22Rv1 (cell line): Measurements from ENCODE around the gene EFNB3.

ENCODE experiments used
- H3K27ac ChIP-seq: fragments of 450-650 bp; 2 replicates; pipeline ENCODE4 v1.5.1; 2017
- ZFX ChIP-seq: fragments of 450-650 bp; IDR thresholded peaks from 2 replicates; pipeline ENCODE4 v1.6.1; 2017; ENCODE audit warnings: antibody characterized with exemption, borderline replicate concordance
- TF ChIP-seq, protein P1 (sequence below): fragments of 450-650 bp; IDR thresholded peaks from 2 replicates; pipeline ENCODE4 v1.5.1; 2017; ENCODE audit warnings: mild to moderate bottlenecking

The EFNB3 gene

DNA sequence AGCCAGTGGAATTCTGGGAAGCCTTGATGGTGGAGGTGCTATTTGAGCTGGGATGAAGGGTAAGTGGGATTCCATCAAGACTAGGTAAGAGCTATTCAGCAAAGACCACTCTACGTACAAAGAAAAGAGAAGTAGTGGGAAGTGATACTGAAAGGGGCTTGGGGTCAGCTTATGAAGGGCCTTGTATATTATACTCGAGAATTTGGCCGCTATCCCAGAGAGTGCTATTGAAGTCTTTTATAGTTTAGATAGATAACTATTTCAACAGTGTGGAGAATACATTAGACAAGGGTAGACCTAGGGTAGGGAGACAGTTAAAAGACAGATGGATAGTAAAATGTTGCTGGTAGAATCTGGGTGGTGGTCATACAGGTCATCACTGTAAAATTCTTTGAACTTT is 22.9 kb downstream of the EFNB3 start:
- no peak for TF ChIP-seq ZFX
- TF ChIP-seq, protein P1, sequence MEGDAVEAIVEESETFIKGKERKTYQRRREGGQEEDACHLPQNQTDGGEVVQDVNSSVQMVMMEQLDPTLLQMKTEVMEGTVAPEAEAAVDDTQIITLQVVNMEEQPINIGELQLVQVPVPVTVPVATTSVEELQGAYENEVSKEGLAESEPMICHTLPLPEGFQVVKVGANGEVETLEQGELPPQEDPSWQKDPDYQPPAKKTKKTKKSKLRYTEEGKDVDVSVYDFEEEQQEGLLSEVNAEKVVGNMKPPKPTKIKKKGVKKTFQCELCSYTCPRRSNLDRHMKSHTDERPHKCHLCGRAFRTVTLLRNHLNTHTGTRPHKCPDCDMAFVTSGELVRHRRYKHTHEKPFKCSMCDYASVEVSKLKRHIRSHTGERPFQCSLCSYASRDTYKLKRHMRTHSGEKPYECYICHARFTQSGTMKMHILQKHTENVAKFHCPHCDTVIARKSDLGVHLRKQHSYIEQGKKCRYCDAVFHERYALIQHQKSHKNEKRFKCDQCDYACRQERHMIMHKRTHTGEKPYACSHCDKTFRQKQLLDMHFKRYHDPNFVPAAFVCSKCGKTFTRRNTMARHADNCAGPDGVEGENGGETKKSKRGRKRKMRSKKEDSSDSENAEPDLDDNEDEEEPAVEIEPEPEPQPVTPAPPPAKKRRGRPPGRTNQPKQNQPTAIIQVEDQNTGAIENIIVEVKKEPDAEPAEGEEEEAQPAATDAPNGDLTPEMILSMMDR, result no peak
- no peak overlapping the region for H3K27ac ChIP-seq

DNA sequence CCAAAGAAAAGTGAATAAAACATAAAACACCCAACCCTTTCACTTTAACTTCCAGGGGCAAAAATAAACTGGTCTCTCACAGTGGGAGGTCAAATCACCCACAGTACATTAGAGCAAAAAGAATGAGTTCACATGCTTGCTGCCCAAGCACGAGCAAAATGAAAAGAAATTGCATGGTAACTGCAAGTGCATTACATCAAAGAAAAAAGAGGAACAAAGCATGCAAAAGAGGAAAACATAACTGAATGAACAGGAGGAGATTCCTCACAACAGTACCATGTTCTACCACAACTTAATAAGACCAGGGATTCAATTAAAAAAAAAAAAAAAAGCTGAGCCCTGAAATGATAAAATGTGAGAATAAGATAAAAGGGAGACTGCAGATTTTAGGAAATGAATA is 24.8 kb downstream of the EFNB3 start:
- no peak for TF ChIP-seq ZFX
- TF ChIP-seq, protein P1, result no peak
- H3K27ac ChIP-seq, result no peak overlapping the region

DNA sequence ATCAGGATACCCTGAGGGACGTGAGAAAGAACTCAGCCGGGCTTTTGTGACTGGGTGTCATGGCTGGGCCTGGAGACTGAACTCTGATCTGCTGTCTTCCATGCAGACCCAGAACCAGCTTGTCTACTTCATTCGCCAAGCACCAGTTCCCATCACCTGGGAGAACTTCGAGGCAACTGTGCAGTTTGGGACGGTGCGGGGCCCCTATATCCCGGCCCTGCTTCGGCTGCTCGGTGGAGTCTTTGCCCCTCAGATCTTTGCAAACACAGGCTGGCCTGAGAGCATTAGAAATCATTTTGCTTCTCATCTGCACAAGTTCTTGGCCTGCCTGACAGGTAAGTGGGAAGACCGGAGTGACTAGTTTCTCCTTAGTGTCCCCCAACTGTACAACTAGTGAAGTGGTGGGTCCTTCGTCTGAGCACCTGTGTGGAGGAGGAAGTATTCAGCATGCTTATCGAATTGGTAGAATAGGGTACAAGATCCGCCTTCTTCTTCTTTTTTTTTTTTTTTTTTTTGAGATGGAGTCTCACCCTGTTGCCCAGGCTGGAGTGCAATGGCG is 28.1 kb downstream of the EFNB3 start:
- TF ChIP-seq, protein P1, result no peak
- no peak for TF ChIP-seq ZFX
- no peak overlapping the region for H3K27ac ChIP-seq

DNA sequence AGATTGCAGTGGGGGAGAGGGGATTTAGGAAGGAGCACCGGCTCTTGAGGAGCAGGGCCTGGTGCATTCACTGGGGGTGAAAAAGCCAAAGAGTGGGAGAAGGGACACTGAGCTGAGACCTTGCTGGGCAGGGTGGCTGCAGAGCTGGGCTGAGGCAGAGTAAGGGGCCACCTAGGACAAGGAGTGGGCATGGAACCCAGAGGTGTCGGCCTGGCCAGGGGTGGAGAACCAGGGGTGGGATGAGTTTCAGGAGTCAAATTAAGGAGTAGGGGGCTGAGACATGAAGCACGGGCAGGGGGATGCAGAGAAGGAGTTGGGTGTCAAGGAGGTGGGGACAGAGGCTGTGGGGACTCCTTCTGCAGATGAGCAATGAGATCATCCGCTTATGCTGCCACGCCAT is 32.6 kb downstream of the EFNB3 start:
- no peak overlapping the region for H3K27ac ChIP-seq
- TF ChIP-seq, protein P1, result no peak
- no peak for TF ChIP-seq ZFX

DNA sequence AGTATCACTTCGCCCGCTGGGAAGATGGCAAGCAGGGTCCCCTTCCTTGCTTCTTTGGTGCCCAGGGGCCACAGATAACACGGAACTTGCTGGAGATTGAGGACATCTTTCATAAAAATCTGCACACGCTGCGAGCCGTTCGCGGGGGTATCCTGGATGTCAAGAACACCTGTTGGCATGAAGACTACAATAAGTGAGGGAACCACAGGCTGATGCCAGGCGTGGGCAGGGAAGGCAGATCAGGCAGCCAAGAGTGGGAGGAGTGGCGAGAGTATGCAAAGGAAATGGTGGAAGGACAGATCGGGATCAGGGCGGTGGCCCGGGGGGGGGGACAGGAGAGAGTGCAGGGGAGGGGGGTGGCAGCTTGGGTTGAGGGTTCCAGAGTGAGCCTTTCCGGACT is 34.7 kb downstream of the EFNB3 start:
- TF ChIP-seq ZFX, result no peak
- TF ChIP-seq, protein P1, result no peak
- H3K27ac ChIP-seq, result no peak overlapping the region

DNA sequence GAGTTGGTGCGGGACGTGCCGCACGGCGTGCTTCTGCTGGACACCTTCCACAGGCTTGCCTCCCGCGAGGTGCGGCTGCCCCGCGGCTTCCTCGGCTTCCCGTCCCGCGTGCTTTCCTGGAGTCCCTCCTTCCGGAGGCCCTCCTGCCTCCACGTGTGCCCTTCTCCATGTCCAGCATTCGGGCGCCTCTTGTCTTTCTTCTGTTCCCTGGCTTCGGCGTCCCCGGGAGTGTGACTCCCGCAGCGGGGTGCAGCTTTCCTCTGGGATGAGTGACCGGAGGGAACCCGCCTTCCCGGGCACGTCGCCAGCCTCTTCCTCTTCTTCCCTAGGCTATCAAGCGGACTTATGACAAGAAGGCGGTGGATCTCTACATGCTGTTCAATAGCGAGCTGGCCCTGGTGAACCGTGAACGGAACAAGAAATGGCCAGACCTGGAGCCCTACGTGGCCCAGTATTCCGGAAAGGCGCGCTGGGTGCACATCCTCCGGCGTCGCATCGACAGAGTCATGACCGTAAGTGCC is 35.5 kb downstream of the EFNB3 start:
- peak overlapping the region; percentile 34; the same call in 1 of the 2 replicates for H3K27ac ChIP-seq
- TF ChIP-seq ZFX, result no peak
- TF ChIP-seq, protein P1, result no peak

DNA sequence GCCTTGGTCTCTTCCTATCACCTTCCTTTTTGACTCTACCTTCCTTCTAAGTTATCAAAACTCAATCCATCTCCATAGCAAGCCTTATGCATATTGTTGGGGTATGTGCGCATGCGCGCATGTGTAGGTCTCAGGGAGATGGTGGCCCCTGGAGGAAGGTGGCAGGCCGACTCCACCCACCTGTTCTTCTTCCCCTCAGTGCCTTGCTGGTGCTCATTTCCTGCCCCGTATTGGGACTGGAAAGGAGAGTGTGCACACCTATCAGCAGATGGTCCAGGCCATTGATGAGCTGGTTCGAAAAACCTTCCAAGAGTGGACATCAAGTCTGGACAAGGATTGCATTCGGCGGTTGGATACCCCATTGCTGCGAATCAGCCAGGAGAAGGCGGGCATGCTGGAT is 37.7 kb downstream of the EFNB3 start:
- H3K27ac ChIP-seq, result no peak overlapping the region
- TF ChIP-seq, protein P1, result no peak
- TF ChIP-seq ZFX, result no peak
